RPMI7951 (cell line): ENCODE data around the gene RPGRIP1. TPM values are rescaled to one million over a fixed set of nuclear protein-coding genes. Genes with fewer than 3 reads are reported as not detected.
"Not testable (repeated sequence)": the region's sequence is repeated elsewhere in the genome, so short reads cannot be mapped to it uniquely, and the experiment has no call there.

Source experiments
- DNase-seq: peaks from one replicate; pipeline ENCODE4 v3.0.0-alpha.2; 2012; ENCODE audit warnings: low read depth
- total RNA-seq: library from RNA; depleted of rRNA; stranded (reverse); fragments of >200 nt; shearing (Covaris generic); gene quantifications from 2 replicates; pipeline ENCODE4 v1.2.3, GENCODE V29; 2014

RPGRIP1 gene
- total RNA-seq, 1 experiment from 2014 or later: 0.12 TPM

- no peak for DNase-seq
Observed at GRCh38 chr14:21258005-21258888, 21.6 kb upstream of the RPGRIP1 start.

DNA sequence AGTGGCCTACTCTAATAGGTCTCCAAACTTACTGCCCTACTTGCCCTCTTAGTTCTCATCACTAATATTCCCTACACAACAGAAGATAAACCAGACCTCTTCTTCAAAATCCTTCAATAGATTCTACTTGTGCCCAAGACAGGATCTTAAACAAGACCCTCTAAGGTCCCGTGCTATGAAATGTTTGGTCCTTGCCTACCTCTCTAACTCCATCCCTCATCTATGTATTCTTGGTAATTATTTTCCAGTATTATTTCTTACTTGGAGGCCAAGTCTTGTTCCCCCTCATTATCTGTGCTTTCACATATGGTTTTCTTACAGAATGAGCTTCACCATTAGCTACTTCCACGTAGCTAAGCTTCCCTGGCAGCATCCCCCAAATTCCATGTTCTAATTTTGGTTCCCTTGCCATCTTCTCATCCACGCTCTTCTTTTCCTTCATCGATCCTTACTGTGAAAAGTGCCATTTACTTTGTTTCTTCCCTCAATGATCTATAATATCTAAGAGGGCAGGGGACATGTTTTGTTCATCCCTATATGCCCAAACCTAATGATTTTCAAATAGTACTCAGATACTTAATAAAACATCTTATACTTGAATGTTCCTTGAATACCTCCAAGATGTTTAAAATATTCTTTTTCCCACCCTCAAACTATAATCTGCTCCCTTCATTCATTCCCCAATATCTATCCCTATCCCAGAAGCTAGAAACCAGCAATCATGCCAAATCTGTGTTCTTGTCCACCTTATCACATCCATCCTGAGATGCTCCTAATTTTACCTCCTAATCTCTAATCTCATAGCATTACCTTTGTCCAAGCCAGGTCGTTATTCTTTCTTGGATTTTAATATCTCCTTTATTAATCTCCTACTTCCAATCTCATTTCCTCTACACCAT lies 20.7 kb upstream of the RPGRIP1 start:
- no peak for DNase-seq

GRCh38 chr14:21261824-21262223 lies 18.1 kb upstream of the RPGRIP1 start:
- DNase-seq: no peak

- DNase-seq: no peak
Observed at GRCh38 chr14:21262410-21262809, 17.5 kb upstream of the RPGRIP1 start.

DNA sequence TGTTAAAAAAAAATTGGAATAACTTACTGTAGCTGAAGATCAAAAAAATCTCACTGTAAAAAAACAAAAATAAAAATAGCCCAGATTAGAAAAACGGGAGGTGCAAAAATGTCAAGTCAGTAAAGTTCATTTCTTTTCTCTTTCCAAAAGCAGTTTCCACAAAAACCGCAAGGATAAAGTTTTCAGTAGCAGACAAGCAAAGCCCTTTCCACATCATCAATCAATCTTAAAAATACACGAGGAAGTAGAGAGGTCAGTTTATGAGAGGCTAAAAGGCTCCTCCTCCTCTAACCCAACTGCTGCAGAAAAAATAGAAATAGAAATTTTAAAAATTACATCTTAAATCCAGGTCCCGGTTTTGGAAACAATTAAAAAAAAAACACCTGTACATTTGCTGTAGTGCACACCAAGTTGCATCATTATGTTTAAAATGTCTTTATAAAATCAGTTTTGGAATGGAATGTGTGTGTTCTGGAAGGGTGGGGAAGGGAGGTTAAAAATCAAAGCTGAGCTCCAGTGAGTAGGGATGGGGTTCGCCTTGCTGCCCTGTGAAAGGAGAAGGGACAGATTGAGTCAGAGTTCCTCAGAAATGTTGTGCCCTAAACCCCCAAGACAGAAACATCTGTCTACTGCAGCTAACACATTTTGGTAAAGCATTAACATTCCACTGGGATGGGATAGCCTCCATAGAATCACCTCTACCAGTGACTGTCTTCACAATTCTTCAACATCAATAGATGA lies 16.4 kb upstream of the RPGRIP1 start:
- peak; percentile 62 for DNase-seq

- peak; percentile 87 for DNase-seq
Observed at GRCh38 chr14:21264025-21264801, 15.7 kb upstream of the RPGRIP1 start.

- DNase-seq: no peak
Observed at GRCh38 chr14:21267431-21267845, 12.4 kb upstream of the RPGRIP1 start.

DNA sequence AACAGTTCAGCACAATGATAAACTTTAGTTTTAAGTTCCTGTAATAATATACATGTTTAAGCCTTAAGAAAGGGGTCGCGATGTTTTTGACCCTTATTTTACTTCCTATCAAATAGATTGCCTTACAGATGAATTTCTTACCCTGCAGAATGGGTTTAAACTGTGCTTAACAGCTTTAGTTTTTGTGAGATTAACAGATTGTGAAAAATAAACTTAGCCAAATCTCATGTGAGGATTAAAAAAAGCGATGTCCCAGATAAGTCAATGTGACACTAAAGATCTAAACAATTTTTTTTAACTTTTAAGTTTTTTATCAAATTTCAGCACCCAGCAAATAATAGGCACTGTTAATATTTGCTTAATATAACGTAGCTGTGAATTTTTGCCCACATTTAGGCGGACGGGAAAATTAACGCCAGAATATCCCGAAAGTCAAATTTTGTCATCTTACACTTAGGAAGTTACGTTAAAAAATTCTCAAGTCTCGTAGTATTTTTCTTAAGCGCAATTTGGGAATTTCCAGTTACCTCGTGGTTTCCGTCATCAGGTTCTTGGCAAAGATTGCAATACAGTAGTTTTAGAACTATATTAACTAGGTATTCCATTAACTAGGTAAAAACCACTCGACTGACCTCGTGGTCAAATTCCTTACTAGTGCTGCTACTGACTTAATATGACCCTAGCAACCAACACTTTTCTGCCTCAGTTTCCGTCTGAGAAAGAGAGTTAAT lies 11.8 kb upstream of the RPGRIP1 start:
- peak; percentile 15 for DNase-seq

- DNase-seq: peak; percentile 53
Observed at GRCh38 chr14:21268617-21269251, 11.1 kb upstream of the RPGRIP1 start.

- peak; percentile 100 for DNase-seq
Observed at GRCh38 chr14:21269252-21270046, 10.4 kb upstream of the RPGRIP1 start, which contains the start of gene HNRNPC. HNRNPC (minus strand) TSS chr14:21269442; CDS start chr14:21234193, 35,249 bp downstream.

DNA sequence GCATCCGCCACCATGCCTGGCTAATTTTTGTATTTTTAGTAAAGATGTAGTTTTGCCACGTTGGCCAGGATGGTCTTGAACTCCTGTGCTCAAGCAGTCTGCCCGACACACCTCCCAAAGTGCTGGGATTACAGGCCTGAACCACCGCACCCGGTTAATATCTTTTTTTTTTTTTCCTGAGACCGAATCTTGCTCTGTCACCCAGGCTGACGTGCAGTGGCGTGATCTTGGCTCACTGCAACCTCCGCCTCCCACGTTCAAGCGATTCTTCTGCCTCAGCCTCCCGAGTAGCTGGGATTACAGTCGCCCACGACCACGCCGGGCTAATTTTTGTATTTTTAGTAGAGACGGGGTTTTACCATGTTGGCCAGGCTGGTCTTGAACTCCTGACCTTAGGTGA lies 7.2 kb upstream of the RPGRIP1 start:
- not testable (repeated sequence) for DNase-seq

DNA sequence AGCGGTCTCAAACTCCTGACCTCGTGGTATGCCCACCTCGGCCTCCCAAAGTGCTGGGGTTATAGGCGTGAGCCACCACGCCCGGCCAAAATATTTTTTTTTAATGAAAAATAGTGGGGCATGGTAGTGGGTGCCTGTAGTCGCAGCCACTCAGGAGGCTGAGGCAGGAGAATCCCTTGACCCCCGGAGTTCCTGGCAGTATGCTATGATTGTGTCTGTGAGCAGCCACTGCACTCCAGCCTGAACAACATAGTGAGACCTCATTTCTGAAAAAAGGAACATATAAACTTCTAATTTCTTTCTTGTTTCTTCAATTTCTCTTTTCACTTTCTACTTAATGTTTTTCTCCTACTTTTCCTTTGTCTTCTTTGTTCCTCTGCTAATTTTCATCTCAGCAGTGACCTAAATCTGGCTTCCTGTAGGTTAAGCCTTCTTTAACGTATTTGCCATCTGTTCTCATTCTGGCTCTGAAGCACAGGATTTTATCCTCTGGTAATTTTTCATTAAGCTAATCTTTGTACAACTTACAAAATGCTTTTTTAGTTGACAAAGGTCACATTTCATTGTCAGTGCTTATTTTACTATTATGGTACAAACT lies 4.5 kb upstream of the RPGRIP1 start:
- no peak for DNase-seq

- no peak for DNase-seq
Observed at GRCh38 chr14:21278632-21279031, 1.3 kb upstream of the RPGRIP1 start.

- not testable (repeated sequence) for DNase-seq
Observed at GRCh38 chr14:21281917-21282316, 2.0 kb downstream of the RPGRIP1 start.

DNA sequence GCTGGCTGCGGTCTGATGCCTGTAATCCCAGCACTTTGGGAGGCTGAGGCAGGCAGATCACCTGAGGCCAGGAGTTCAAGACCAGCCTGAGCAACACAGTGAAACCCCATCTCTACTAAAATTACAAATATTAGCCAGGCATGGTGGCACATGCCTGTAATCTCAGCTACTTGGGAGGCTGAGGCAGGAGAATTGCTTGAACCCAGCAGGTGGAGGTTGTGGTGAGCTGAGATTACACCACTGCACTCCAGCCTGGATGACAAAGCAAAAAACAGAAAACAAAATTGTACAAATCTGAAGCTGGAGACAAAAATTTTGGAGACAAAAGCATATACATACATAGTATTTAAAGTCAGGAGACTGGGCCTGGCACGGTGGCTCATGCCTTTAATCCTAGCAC lies 6.6 kb downstream of the RPGRIP1 start:
- not testable (repeated sequence) for DNase-seq

- DNase-seq: no peak
Observed at GRCh38 chr14:21287168-21287567, 7.3 kb downstream of the RPGRIP1 start.

DNA sequence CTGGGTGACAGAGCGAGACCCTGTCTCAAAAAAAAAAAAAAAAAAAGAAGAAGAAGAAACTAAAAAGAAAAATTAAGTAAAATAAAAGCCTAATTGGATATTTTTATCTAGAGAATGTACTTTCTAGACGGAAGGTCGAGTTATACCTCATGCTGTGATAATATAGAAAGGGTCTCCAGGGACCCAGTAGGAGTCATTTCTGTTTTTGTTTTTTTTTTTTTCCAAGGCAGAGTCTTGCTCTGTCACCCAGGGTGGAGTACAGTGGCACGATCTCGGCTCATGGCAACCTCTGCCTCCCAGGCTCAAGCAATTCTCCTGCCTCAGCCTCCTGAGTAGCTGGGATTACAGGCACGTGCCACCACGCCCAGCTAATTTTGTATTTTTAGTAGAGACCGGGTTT lies 14.1 kb downstream of the RPGRIP1 start:
- not testable (repeated sequence) for DNase-seq

DNA sequence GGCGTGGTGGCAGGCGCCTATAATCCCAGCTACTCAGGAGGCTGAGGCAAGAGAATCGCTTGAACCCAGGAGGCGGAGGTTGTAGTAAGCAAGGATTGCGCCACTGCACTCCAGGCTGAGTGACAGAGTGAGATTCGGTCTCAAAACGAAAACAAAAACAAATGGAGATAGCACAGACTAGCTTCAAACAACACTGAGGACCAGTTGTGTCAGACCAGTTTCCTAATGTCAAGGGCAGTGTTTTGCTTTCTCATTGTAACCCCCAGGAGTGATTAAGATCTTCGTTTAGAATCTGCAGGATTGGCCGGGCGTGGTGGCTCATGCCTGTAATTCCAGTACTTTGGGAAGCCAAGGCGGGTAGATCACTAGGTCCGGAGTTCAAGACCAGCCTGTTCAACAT lies 18.5 kb downstream of the RPGRIP1 start:
- DNase-seq: no peak
